ENCODE results near the gene MSI2.

Gene MSI2

GRCh38 chr17:57494443-57494842, 238.1 kb downstream of the MSI2 start:
- H3K9ac ChIP-seq (ENCODE audit: low read length) = no peak overlapping the region
- TF ChIP-seq CTCF (IDR thresholded peaks at IDR 0.05; ENCODE audit: low read length) (no peak), EZH2 (IDR thresholded peaks at IDR 0.05; ENCODE audit: borderline replicate concordance, low read length) (no peak)
- H3K4me2 ChIP-seq (ENCODE audit: low read length) = no peak overlapping the region
- H3K36me3 ChIP-seq (ENCODE audit: insufficient read depth, low read length) = peaks cover 25% of the 10 kb centered on the region; the same call in 1 of the 2 replicates
- no peaks in the 10 kb centered on the region for H3K9me2 ChIP-seq (ENCODE audit: low read depth, low read length)
- no peak overlapping the region for H3K4me3 ChIP-seq (ENCODE audit: low read depth, low read length, poor library complexity, severe bottlenecking)
- no peaks in the 10 kb centered on the region for H3F3A ChIP-seq (ENCODE audit: insufficient read depth, low read length)
- peaks cover 30% of the 10 kb centered on the region for H3K79me2 ChIP-seq (ENCODE audit: insufficient read depth, low read length)
- H2AFZ ChIP-seq (ENCODE audit: low read length) = no peak overlapping the region
- H3K9me3 ChIP-seq (ENCODE audit: low read length) = no peaks in the 10 kb centered on the region
- no peaks in the 10 kb centered on the region for H3K27me3 ChIP-seq (ENCODE audit: insufficient read depth, low read length)
- peak overlapping the region; percentile 72 for H3K27ac ChIP-seq (ENCODE audit: low read depth, low read length, poor library complexity, severe bottlenecking)
- H4K20me1 ChIP-seq (ENCODE audit: insufficient read depth, low read length) = no peaks in the 10 kb centered on the region
- H3K4me1 ChIP-seq (ENCODE audit: insufficient read depth, low read length, severe bottlenecking) = peaks cover 98% of the 10 kb centered on the region

DNA sequence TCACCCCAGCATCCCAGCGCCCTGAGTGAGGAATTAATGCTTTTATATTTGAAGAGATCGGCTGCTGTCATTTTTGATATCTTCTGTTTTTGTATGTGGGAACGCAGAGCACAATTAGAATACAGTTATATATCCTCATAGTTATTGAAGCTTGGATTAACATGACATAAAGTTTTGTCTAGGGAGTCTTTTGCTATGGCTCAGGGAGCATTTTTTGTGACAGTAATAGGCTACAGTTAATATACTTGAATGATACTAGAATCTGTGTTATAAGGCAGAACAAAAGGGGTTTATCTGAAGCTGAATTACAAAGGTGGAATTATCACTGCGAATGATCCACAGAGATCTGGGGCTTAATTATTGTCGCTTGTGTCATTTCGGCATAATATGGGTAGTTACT, 239.4 kb downstream of the MSI2 start:
- peaks cover 42% of the 10 kb centered on the region for H3K79me2 ChIP-seq (ENCODE audit: insufficient read depth, low read length)
- no peak overlapping the region; the same call in 1 of the 2 replicates for H3K4me2 ChIP-seq (ENCODE audit: low read length)
- no peak overlapping the region for H3K9ac ChIP-seq (ENCODE audit: low read length)
- peaks cover 21% of the 10 kb centered on the region; the same call in 1 of the 2 replicates for H3K36me3 ChIP-seq (ENCODE audit: insufficient read depth, low read length)
- peak overlapping the region; percentile 91 for H3K27ac ChIP-seq (ENCODE audit: low read depth, low read length, poor library complexity, severe bottlenecking)
- no peak overlapping the region for H3K4me3 ChIP-seq (ENCODE audit: low read depth, low read length, poor library complexity, severe bottlenecking)
- no peaks in the 10 kb centered on the region for H3K9me3 ChIP-seq (ENCODE audit: low read length)
- no peaks in the 10 kb centered on the region for H3K27me3 ChIP-seq (ENCODE audit: insufficient read depth, low read length)
- no peaks in the 10 kb centered on the region for H3K9me2 ChIP-seq (ENCODE audit: low read depth, low read length)
- H2AFZ ChIP-seq (ENCODE audit: low read length) = no peak overlapping the region
- TF ChIP-seq CTCF (IDR thresholded peaks at IDR 0.05; ENCODE audit: low read length) = no peak
- no peak for TF ChIP-seq EZH2 (IDR thresholded peaks at IDR 0.05; ENCODE audit: borderline replicate concordance, low read length)
- peaks cover 98% of the 10 kb centered on the region for H3K4me1 ChIP-seq (ENCODE audit: insufficient read depth, low read length, severe bottlenecking)
- H3F3A ChIP-seq (ENCODE audit: insufficient read depth, low read length) = no peaks in the 10 kb centered on the region
- no peaks in the 10 kb centered on the region for H4K20me1 ChIP-seq (ENCODE audit: insufficient read depth, low read length)

DNA sequence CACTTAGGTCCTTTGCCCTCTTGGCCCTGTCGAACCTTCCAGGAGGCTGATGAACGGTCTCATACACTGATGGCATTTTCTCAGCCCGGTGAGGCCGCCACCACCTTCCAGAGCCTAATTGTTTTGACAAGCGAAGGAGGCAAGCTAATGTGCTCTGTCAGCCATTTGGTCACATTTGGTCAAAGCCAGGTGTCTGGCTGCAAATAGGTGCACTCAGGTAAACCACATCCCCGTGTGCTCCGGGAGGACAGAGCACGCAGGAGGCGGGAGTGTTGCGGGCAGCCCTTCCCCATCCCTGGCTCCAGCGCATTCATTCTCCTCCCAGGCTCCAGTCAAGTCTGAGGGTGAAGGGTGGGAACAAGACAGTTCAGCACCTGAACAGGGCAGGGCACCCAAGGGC, 240.1 kb downstream of the MSI2 start:
- Histone ChIP-seq H4K20me1 (ENCODE audit: insufficient read depth, low read length) (no peaks in the 10 kb centered on the region), H2AFZ (ENCODE audit: low read length) (no peak overlapping the region), H3K27ac (ENCODE audit: low read depth, low read length, poor library complexity, severe bottlenecking) (peak overlapping the region; percentile 91), H3K9me3 (ENCODE audit: low read length) (no peaks in the 10 kb centered on the region), H3K79me2 (ENCODE audit: insufficient read depth, low read length) (peaks cover 43% of the 10 kb centered on the region), H3K4me2 (ENCODE audit: low read length) (no peak overlapping the region; the same call in 1 of the 2 replicates), H3K27me3 (ENCODE audit: insufficient read depth, low read length) (no peaks in the 10 kb centered on the region), H3K9ac (ENCODE audit: low read length) (no peak overlapping the region), H3K9me2 (ENCODE audit: low read depth, low read length) (no peaks in the 10 kb centered on the region), H3F3A (ENCODE audit: insufficient read depth, low read length) (no peaks in the 10 kb centered on the region), H3K4me3 (ENCODE audit: low read depth, low read length, poor library complexity, severe bottlenecking) (no peak overlapping the region), H3K4me1 (ENCODE audit: insufficient read depth, low read length, severe bottlenecking) (peaks cover 98% of the 10 kb centered on the region), H3K36me3 (ENCODE audit: insufficient read depth, low read length) (peaks cover 20% of the 10 kb centered on the region; the same call in 1 of the 2 replicates)
- TF ChIP-seq CTCF (IDR thresholded peaks at IDR 0.05; ENCODE audit: low read length) = no peak
- no peak for TF ChIP-seq EZH2 (IDR thresholded peaks at IDR 0.05; ENCODE audit: borderline replicate concordance, low read length)
